ENCODE measurements around the gene LARP1. TPM values are rescaled to one million over a fixed set of nuclear protein-coding genes. Genes with fewer than 3 reads are reported as not detected.
"Not testable (repeated sequence)": the region's sequence is repeated elsewhere in the genome, so short reads cannot be mapped to it uniquely, and the experiment has no call there.

LARP1 gene
- total RNA-seq, 2 experiments from 2014 or later = 88.7 to 97.6 TPM

DNA sequence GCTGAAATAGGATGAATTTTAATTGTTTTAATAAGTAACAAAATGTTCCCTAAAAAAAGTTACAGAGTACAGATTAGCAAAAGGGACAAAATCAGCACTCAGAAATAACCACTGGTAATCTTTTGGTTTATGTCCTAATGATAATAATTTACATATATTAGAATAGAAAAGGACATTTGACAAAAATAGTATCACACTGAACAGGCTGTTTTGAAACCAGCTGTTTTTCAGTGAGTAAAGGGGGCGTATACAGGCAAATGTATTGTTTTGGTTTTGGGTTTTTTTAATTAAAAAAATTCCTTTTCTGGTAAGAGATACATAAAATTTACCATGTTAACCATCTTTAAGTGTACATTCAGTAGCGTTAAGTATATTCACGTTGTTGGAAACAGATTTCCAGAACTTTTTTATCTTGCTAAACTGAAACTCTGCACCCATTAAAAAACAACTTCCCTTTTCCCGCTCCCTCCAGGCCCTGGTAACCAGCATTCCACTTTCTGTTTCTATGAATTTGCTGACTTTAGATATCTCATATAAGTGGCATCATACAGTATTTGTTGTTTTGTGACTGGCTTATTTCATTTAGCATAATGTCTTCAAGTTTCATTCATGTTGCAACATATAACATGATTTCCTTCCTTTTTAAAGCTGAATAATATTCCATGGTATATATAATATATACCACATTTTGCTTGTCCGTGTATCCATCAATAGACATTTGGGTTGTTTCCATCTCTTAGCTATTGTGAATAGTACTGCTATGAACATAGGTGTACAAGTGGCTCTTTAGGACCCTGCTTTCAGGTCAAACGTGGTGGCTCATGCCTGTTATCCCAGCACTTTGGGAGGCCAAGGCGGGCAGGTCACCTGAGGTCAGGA lies 20.6 kb upstream of the LARP1 start:
- POLR2A ChIA-PET = no interaction called here

GRCh38 chr5:154735362-154735761 lies 19.8 kb upstream of the LARP1 start:
- H3K27me3 Mint-ChIP-seq; H3K36me3 Mint-ChIP-seq (ENCODE audit: low read depth); POLR2A ChIA-PET: not testable (repeated sequence)

More for the DNA sequence above, 20.6 kb upstream of the LARP1 start:
- TF ChIP-seq, protein P1, sequence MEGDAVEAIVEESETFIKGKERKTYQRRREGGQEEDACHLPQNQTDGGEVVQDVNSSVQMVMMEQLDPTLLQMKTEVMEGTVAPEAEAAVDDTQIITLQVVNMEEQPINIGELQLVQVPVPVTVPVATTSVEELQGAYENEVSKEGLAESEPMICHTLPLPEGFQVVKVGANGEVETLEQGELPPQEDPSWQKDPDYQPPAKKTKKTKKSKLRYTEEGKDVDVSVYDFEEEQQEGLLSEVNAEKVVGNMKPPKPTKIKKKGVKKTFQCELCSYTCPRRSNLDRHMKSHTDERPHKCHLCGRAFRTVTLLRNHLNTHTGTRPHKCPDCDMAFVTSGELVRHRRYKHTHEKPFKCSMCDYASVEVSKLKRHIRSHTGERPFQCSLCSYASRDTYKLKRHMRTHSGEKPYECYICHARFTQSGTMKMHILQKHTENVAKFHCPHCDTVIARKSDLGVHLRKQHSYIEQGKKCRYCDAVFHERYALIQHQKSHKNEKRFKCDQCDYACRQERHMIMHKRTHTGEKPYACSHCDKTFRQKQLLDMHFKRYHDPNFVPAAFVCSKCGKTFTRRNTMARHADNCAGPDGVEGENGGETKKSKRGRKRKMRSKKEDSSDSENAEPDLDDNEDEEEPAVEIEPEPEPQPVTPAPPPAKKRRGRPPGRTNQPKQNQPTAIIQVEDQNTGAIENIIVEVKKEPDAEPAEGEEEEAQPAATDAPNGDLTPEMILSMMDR (IDR thresholded peaks at IDR 0.05) = no peak
- intact Hi-C loops (cut with DNase I, micrococcal nuclease) = no loop called here
- CTCF ChIA-PET = no interaction called here
- Mint-ChIP-seq H3K4me3 (no peak overlapping the region), H3K9me3 (no peaks in the 10 kb centered on the region), H3K36me3 (ENCODE audit: low read depth) (no peaks in the 10 kb centered on the region), H3K27ac (no peak overlapping the region), H3K4me1 (ENCODE audit: low read depth) (no peaks in the 10 kb centered on the region), H3K27me3 (no peaks in the 10 kb centered on the region)
- Histone ChIP-seq H3K27ac (ENCODE audit: low read depth in 1 of 2, low read length in 2 of 2) (no peak overlapping the region), H3K9me3 (ENCODE audit: control insufficient read depth in 1 of 2, insufficient read depth in 1 of 2, low read length in 2 of 2) (no peaks in the 10 kb centered on the region), H3K4me3 (ENCODE audit: low read length) (no peak overlapping the region), H3K27me3 (ENCODE audit: control insufficient read depth in 1 of 2, insufficient read depth in 2 of 2, low read length in 2 of 2) (no peaks in the 10 kb centered on the region), H3K4me1 (ENCODE audit: insufficient read depth, low read length) (no peaks in the 10 kb centered on the region), H3K36me3 (ENCODE audit: insufficient read depth, low read length) (no peaks in the 10 kb centered on the region)
- no peak for ATAC-seq (ENCODE audit: poor library complexity)
- no peak for DNase-seq

DNA sequence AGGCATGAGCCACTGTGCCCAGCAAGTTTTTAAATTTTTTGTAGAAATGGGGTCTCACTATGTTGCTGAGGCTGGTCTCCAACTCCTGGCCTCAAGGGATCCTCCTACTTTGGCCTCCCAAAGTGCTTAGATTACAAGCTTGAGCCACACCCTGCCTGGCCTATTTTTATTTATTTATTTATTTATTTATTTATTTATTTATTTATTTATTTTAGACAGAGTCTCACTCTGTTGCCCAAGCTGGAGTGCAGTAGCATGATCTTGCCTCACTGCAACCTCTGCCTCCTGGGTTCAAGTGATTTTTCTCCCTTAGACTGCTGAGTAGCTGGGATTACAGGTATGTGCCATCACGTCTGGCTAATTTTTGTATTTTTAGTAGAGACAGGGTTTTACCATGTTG lies 18.8 kb upstream of the LARP1 start:
- H3K27ac Mint-ChIP-seq; H3K27me3 Mint-ChIP-seq; H3K4me3 Mint-ChIP-seq; H3K4me1 ChIP-seq (ENCODE audit: insufficient read depth, low read length); H3K36me3 ChIP-seq (ENCODE audit: insufficient read depth, low read length); DNase-seq; intact Hi-C loops (cut with DNase I, micrococcal nuclease); CTCF ChIA-PET; H3K27me3 ChIP-seq (ENCODE audit: control insufficient read depth in 1 of 2, insufficient read depth in 2 of 2, low read length in 2 of 2); H3K36me3 Mint-ChIP-seq (ENCODE audit: low read depth); ATAC-seq (ENCODE audit: poor library complexity); H3K4me3 ChIP-seq (ENCODE audit: low read length); H3K9me3 Mint-ChIP-seq; H3K27ac ChIP-seq (ENCODE audit: low read depth in 1 of 2, low read length in 2 of 2); H3K4me1 Mint-ChIP-seq (ENCODE audit: low read depth); POLR2A ChIA-PET; H3K9me3 ChIP-seq (ENCODE audit: control insufficient read depth in 1 of 2, insufficient read depth in 1 of 2, low read length in 2 of 2): not testable (repeated sequence)

More at GRCh38 chr5:154735362-154735761, 19.8 kb upstream of the LARP1 start:
- DNase-seq; H3K36me3 ChIP-seq (ENCODE audit: insufficient read depth, low read length); CTCF ChIA-PET; H3K27ac Mint-ChIP-seq; ATAC-seq (ENCODE audit: poor library complexity); H3K27ac ChIP-seq (ENCODE audit: low read depth in 1 of 2, low read length in 2 of 2); H3K27me3 ChIP-seq (ENCODE audit: control insufficient read depth in 1 of 2, insufficient read depth in 2 of 2, low read length in 2 of 2); intact Hi-C loops (cut with DNase I, micrococcal nuclease); H3K9me3 Mint-ChIP-seq; H3K4me3 Mint-ChIP-seq; H3K9me3 ChIP-seq (ENCODE audit: control insufficient read depth in 1 of 2, insufficient read depth in 1 of 2, low read length in 2 of 2); H3K4me1 ChIP-seq (ENCODE audit: insufficient read depth, low read length); H3K4me3 ChIP-seq (ENCODE audit: low read length); H3K4me1 Mint-ChIP-seq (ENCODE audit: low read depth): not testable (repeated sequence)

DNA sequence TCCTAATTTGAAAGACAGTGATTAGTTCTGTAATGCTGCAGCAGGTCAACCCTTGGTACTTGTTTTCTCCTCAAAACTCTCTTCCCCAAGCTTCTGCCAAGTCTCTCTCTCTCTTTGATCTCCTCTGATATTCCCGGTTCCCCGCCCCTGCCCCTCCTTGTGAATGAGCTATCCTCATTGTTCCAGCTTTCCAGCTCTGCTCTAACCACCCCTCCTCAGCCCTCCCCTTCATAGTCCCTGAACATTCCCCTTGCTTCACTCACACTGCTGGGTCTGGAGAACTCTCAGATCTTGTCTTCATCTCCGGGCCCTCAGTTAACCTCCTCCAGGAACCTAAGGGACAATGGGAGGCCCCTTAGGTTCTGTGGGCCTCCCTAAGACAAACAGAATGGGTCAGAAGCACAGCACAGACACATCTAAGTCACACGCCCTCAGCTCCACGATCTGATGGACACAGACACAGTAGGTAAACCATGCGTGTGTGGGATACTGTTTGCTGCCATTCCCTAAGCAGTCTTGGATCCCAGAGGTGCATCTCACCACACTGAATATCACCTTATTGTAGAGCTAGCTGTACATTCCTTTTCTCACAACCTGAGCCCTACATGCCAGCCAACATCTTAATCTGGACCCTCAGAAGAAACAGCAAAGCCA lies 17.4 kb upstream of the LARP1 start:
- H3K4me3 ChIP-seq (ENCODE audit: low read length) = no peak overlapping the region
- no peaks in the 10 kb centered on the region for H3K4me1 Mint-ChIP-seq (ENCODE audit: low read depth)
- POLR2A ChIA-PET = no interaction called here
- H3K27ac ChIP-seq (ENCODE audit: low read depth in 1 of 2, low read length in 2 of 2) = no peak overlapping the region
- H3K9me3 Mint-ChIP-seq = no peaks in the 10 kb centered on the region
- H3K27me3 ChIP-seq (ENCODE audit: control insufficient read depth in 1 of 2, insufficient read depth in 2 of 2, low read length in 2 of 2) = no peaks in the 10 kb centered on the region
- DNase-seq (no peak), ATAC-seq (ENCODE audit: poor library complexity) (no peak)
- H3K4me1 ChIP-seq (ENCODE audit: insufficient read depth, low read length) = no peaks in the 10 kb centered on the region
- no peak overlapping the region for H3K27ac Mint-ChIP-seq
- intact Hi-C loops (cut with DNase I, micrococcal nuclease) = no loop called here
- H3K4me3 Mint-ChIP-seq = no peak overlapping the region
- no peaks in the 10 kb centered on the region for H3K36me3 Mint-ChIP-seq (ENCODE audit: low read depth)
- TF ChIP-seq, protein P1 (IDR thresholded peaks at IDR 0.05) = no peak
- no peaks in the 10 kb centered on the region for H3K27me3 Mint-ChIP-seq
- CTCF ChIA-PET = interaction anchor here (1.5 kb wide), 1 partner anchor 26 kb away, joined by 3 read pairs; no protein-coding TSS in a partner anchor
- H3K9me3 ChIP-seq (ENCODE audit: control insufficient read depth in 1 of 2, insufficient read depth in 1 of 2, low read length in 2 of 2) = no peaks in the 10 kb centered on the region
- H3K36me3 ChIP-seq (ENCODE audit: insufficient read depth, low read length) = no peaks in the 10 kb centered on the region
